Keratinocyte (primary cell): Measurements from ENCODE around the gene NACAD. TPM values are rescaled to one million over a fixed set of nuclear protein-coding genes. Genes with fewer than 3 reads are reported as not detected.

Experiments
- DNase-seq: peaks from one replicate; pipeline ENCODE4 v3.0.0-alpha.2; 2011; ENCODE audit warnings: low read depth, missing footprints, low spot score
- FAIRE-seq: peaks from 2 replicates; lab custom pipeline; 2011; peaks lifted over from hg19 to GRCh38; lab: Jason Lieb, UNC
- H2AFZ ChIP-seq: 2 replicates; pipeline ENCODE4 v1.6.0; 2012; ENCODE audit warnings: low read length, control low read depth, inconsistent platforms; ENCODE audit not compliant: control insufficient read depth
- H3K27ac ChIP-seq: 2 replicates; pipeline ENCODE4 v1.5.1; 2011; ENCODE audit warnings: low read length; ENCODE audit not compliant: control insufficient read depth, insufficient read depth
- H3K27me3 ChIP-seq: 3 replicates; pipeline ENCODE4 v1.6.0; 2011; ENCODE audit warnings: low read length; ENCODE audit not compliant: control insufficient read depth, insufficient read depth; ENCODE audit errors: extremely low read depth
- H3K36me3 ChIP-seq, 2 experiments: 2 replicates in 1 of 2; 3 replicates in 1 of 2; pipeline ENCODE4 v1.5.1; 2011; ENCODE audit warnings: low read length in 2 of 2, mild to moderate bottlenecking in 1 of 2; ENCODE audit not compliant: control insufficient read depth in 2 of 2, insufficient read depth in 2 of 2; ENCODE audit errors: extremely low read depth in 1 of 2
- H3K4me1 ChIP-seq: 3 replicates; pipeline ENCODE4 v1.5.1; 2011; ENCODE audit warnings: low read length; ENCODE audit not compliant: control insufficient read depth, insufficient read depth; ENCODE audit errors: extremely low read depth
- H3K4me2 ChIP-seq: 3 replicates; pipeline ENCODE4 v1.6.0; 2011; ENCODE audit warnings: low read depth, low read length; ENCODE audit not compliant: control insufficient read depth, insufficient read depth; ENCODE audit errors: extremely low read depth
- H3K4me3 ChIP-seq, 3 experiments: fragments of 200-600 bp in 1 of 3; sonication (generic) in 1 of 3; 2 replicates in 2 of 3; 3 replicates in 1 of 3; pipeline ENCODE4 v1.5.1; 2011 to 2016; ENCODE audit warnings: low read length in 3 of 3, mild to moderate bottlenecking in 3 of 3, control low read depth in 2 of 3, inconsistent platforms in 1 of 3, low read depth in 1 of 3, mixed read lengths in 1 of 3, mixed run types in 1 of 3, moderate library complexity in 1 of 3; ENCODE audit not compliant: control insufficient read depth in 2 of 3, insufficient read depth in 2 of 3; ENCODE audit errors: extremely low read depth in 1 of 3
- H3K79me2 ChIP-seq: 2 replicates; pipeline ENCODE4 v1.6.0; 2012; ENCODE audit warnings: low read length; ENCODE audit not compliant: control insufficient read depth, insufficient read depth
- H3K9ac ChIP-seq: 3 replicates; pipeline ENCODE4 v1.6.0; 2011; ENCODE audit warnings: low read length; ENCODE audit not compliant: control insufficient read depth, insufficient read depth; ENCODE audit errors: extremely low read depth
- H3K9me1 ChIP-seq: 3 replicates; pipeline ENCODE4 v1.6.0; 2011; ENCODE audit warnings: low read length; ENCODE audit not compliant: control insufficient read depth, insufficient read depth; ENCODE audit errors: extremely low read depth
- H3K9me3 ChIP-seq: 2 replicates; pipeline ENCODE4 v1.5.1; 2012; ENCODE audit warnings: low read depth, low read length; ENCODE audit not compliant: control insufficient read depth
- H4K20me1 ChIP-seq: 3 replicates; pipeline ENCODE4 v1.6.0; 2011; ENCODE audit warnings: low read length; ENCODE audit not compliant: control insufficient read depth, insufficient read depth; ENCODE audit errors: extremely low read depth
- EZH2 ChIP-seq: IDR thresholded peaks from one replicate; pipeline ENCODE4 v1.6.1; 2012; ENCODE audit warnings: inconsistent platforms, mild to moderate bottlenecking, low read length, moderate library complexity
- dilution Hi-C: fragments of 300-500 bp; cut with MboI; formaldehyde crosslinking; loops from one replicate; pipeline ENCODE4 v1.7.0; 2020; ENCODE audit warnings: low sequenced_read_pairs; ENCODE audit not compliant: extremely low pct_ligation_motif_present
- polyA plus RNA-seq, 5 experiments: library from polyadenylated mRNA; depleted of rRNA in 3 of 5; stranded (reverse) in 3 of 5; stranded (forward) in 1 of 5; unstranded in 1 of 5; fragments of >200 nt; gene quantifications; 1 replicate in 1 of 5; 2 replicates in 3 of 5; 3 replicates in 1 of 5; pipeline versions ENCODE4 v1.2.1 to v1.2.3, GENCODE V29; 2011 to 2012; ENCODE audit warnings: missing spikeins in 2 of 5, low read depth in 1 of 5, low replicate concordance in 1 of 5
- TF ChIP-seq, protein P1 (sequence below), 3 experiments: IDR thresholded peaks in 1 of 3; conservative IDR thresholded peaks in 1 of 3; optimal IDR thresholded peaks in 1 of 3; 2 replicates in 2 of 3; 3 replicates in 1 of 3; pipeline versions ENCODE3 to v1.5.1; 2011; ENCODE audit warnings: low read length in 3 of 3, mild to moderate bottlenecking in 3 of 3, moderate library complexity in 2 of 3, control low read depth in 1 of 3, inconsistent platforms in 1 of 3; ENCODE audit not compliant: insufficient read depth in 2 of 3; ENCODE audit errors: extremely low read depth in 1 of 3

Gene NACAD
- polyA plus RNA-seq, 1 donor (not counting 4 experiments of a cell fraction or from before 2014, with no cell fraction given): 0.14 TPM

- Histone ChIP-seq H3K4me1 (no peaks in the 10 kb centered on the region), H3K4me3 (no peak overlapping the region), H3K27me3 (no peaks in the 10 kb centered on the region), H3K79me2 (no peaks in the 10 kb centered on the region), H4K20me1 (no peaks in the 10 kb centered on the region), H2AFZ (no peak overlapping the region), H3K36me3 (peaks cover 25 to 43% of the 10 kb centered on the region in 2 experiments), H3K9me3 (no peaks in the 10 kb centered on the region), H3K9ac (no peak overlapping the region), H3K27ac (no peak overlapping the region), H3K4me2 (no peak overlapping the region), H3K9me1 (no peaks in the 10 kb centered on the region)
- FAIRE-seq (no peak), DNase-seq (no peak)
- dilution Hi-C loops: no loop called here
- TF ChIP-seq, protein P1, sequence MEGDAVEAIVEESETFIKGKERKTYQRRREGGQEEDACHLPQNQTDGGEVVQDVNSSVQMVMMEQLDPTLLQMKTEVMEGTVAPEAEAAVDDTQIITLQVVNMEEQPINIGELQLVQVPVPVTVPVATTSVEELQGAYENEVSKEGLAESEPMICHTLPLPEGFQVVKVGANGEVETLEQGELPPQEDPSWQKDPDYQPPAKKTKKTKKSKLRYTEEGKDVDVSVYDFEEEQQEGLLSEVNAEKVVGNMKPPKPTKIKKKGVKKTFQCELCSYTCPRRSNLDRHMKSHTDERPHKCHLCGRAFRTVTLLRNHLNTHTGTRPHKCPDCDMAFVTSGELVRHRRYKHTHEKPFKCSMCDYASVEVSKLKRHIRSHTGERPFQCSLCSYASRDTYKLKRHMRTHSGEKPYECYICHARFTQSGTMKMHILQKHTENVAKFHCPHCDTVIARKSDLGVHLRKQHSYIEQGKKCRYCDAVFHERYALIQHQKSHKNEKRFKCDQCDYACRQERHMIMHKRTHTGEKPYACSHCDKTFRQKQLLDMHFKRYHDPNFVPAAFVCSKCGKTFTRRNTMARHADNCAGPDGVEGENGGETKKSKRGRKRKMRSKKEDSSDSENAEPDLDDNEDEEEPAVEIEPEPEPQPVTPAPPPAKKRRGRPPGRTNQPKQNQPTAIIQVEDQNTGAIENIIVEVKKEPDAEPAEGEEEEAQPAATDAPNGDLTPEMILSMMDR (optimal IDR thresholded peaks at IDR 0.05 in 1 of 3, IDR thresholded peaks at IDR 0.05 in 1 of 3, conservative IDR thresholded peaks at IDR 0.05 in 1 of 3; ENCODE audit: extremely low read depth in 1 of 3, insufficient read depth in 2 of 3, low read length in 3 of 3): no peak
- no peak for TF ChIP-seq EZH2
Measured at GRCh38 chr7:45075871-45076796, 12.6 kb downstream of the NACAD start.

GRCh38 chr7:45075355-45075644 lies 13.5 kb downstream of the NACAD start:
- Histone ChIP-seq H3K27ac (no peak overlapping the region), H3K9ac (no peak overlapping the region), H3K27me3 (no peaks in the 10 kb centered on the region), H3K4me3 (no peak overlapping the region), H3K9me3 (no peaks in the 10 kb centered on the region), H3K4me1 (no peaks in the 10 kb centered on the region), H3K79me2 (no peaks in the 10 kb centered on the region), H3K9me1 (no peaks in the 10 kb centered on the region), H4K20me1 (no peaks in the 10 kb centered on the region), H3K4me2 (no peak overlapping the region), H2AFZ (no peak overlapping the region), H3K36me3 (peaks cover 25 to 43% of the 10 kb centered on the region in 2 experiments)
- FAIRE-seq (no peak), DNase-seq (no peak)
- TF ChIP-seq, protein P1 (optimal IDR thresholded peaks at IDR 0.05 in 1 of 3, IDR thresholded peaks at IDR 0.05 in 1 of 3, conservative IDR thresholded peaks at IDR 0.05 in 1 of 3; ENCODE audit: extremely low read depth in 1 of 3, insufficient read depth in 2 of 3, low read length in 3 of 3): no peak
- no peak for TF ChIP-seq EZH2
- dilution Hi-C loops: no loop called here
